GM23338 (cell line): Measurements from ENCODE around the gene RPLP2. TPM values are rescaled to one million over a fixed set of nuclear protein-coding genes. Genes with fewer than 3 reads are reported as not detected.

ENCODE experiments used
- ATAC-seq: fragments of 200-7000 bp; cut with Tn5 transposase; 3 replicates; pipeline ENCODE4 v1.9.1; 2020
- DNase-seq: peaks from one replicate; pipeline ENCODE4 v3.0.0-alpha.2; 2015; ENCODE audit warnings: low spot score
- H2AFZ ChIP-seq: fragments of 200-600 bp; sonication (generic); 2 replicates; pipeline ENCODE4 v1.8.0; 2016; ENCODE audit warnings: antibody characterized with exemption, mild to moderate bottlenecking, moderate library complexity
- H3F3A ChIP-seq: fragments of 200-600 bp; sonication (generic); replicated peaks from 2 replicates; pipeline ENCODE4 v1.8.0; 2017; ENCODE audit warnings: antibody characterized with exemption, mixed run types, low read depth
- H3K27ac ChIP-seq: fragments of 200-600 bp; sonication (generic); 2 replicates; pipeline ENCODE4 v1.6.1; 2016; ENCODE audit warnings: low read depth
- H3K27me3 ChIP-seq: fragments of 200-600 bp; sonication (generic); 2 replicates; pipeline ENCODE4 v1.8.0; 2016; ENCODE audit warnings: mild to moderate bottlenecking, mixed run types, moderate library complexity; ENCODE audit not compliant: insufficient read depth
- H3K36me3 ChIP-seq: fragments of 200-600 bp; sonication (generic); 2 replicates; pipeline ENCODE4 v1.8.0; 2016; ENCODE audit warnings: mild to moderate bottlenecking; ENCODE audit not compliant: insufficient read depth
- H3K4me1 ChIP-seq: fragments of 200-600 bp; sonication (generic); 2 replicates; pipeline ENCODE4 v1.8.0; 2016; ENCODE audit warnings: mild to moderate bottlenecking, moderate library complexity; ENCODE audit not compliant: insufficient read depth
- H3K4me2 ChIP-seq: fragments of 200-600 bp; sonication (generic); 2 replicates; pipeline ENCODE4 v1.7.1; 2017; ENCODE audit warnings: mixed run types
- H3K4me3 ChIP-seq: fragments of 200-600 bp; sonication (generic); 2 replicates; pipeline ENCODE4 v1.6.1; 2016; ENCODE audit warnings: mixed run types
- H3K79me2 ChIP-seq: fragments of 200-600 bp; sonication (generic); replicated peaks from 2 replicates; pipeline ENCODE4 v1.8.0; 2017; ENCODE audit warnings: mild to moderate bottlenecking; ENCODE audit not compliant: insufficient read depth
- H3K9me2 ChIP-seq: fragments of 200-600 bp; sonication (generic); 2 replicates; pipeline ENCODE4 v1.8.0; 2017; ENCODE audit not compliant: insufficient read depth
- H4K20me1 ChIP-seq: fragments of 200-600 bp; sonication (generic); replicated peaks from 2 replicates; pipeline ENCODE4 v1.8.0; 2017; ENCODE audit warnings: mild to moderate bottlenecking; ENCODE audit not compliant: insufficient read depth
- H3K27ac Mint-ChIP-seq: 2 replicates; pipeline ENCODE4 v1.8.0; 2020; ENCODE audit warnings: inconsistent platforms, mild to moderate bottlenecking, moderate library complexity, mixed read lengths
- H3K27me3 Mint-ChIP-seq: 3 replicates; pipeline ENCODE4 v1.8.0; 2022; ENCODE audit warnings: low read depth, mild to moderate bottlenecking, moderate library complexity, mixed read lengths, inconsistent platforms; ENCODE audit not compliant: insufficient read depth, poor library complexity
- H3K36me3 Mint-ChIP-seq: 3 replicates; pipeline ENCODE4 v1.8.0; 2021; ENCODE audit warnings: low read depth, mild to moderate bottlenecking, inconsistent platforms, moderate library complexity, mixed read lengths
- H3K4me1 Mint-ChIP-seq: 3 replicates; pipeline ENCODE4 v1.8.0; 2020; ENCODE audit warnings: mild to moderate bottlenecking, inconsistent platforms, mixed read lengths
- H3K4me3 Mint-ChIP-seq: 3 replicates; pipeline ENCODE4 v1.8.0; 2021; ENCODE audit warnings: moderate library complexity, mild to moderate bottlenecking, inconsistent platforms, mixed read lengths
- H3K9me3 Mint-ChIP-seq: 3 replicates; pipeline ENCODE4 v1.8.0; 2020; ENCODE audit warnings: moderate library complexity, mild to moderate bottlenecking, inconsistent platforms, mixed read lengths
- CREB1 ChIP-seq: fragments of 250-450 bp; sonication (Bioruptor Pico); IDR thresholded peaks from 2 replicates; pipeline ENCODE4 v1.5.0; 2020; ENCODE audit warnings: low read depth, mild to moderate bottlenecking, moderate library complexity
- EZH2 ChIP-seq: fragments of 200-600 bp; sonication (generic); IDR thresholded peaks from one replicate; pipeline ENCODE4 v1.8.0; 2017; ENCODE audit warnings: antibody characterized with exemption, mild to moderate bottlenecking, low read depth; ENCODE audit not compliant: unreplicated experiment
- EZH2phosphoT487 ChIP-seq: fragments of 200-600 bp; sonication (generic); IDR thresholded peaks from one replicate; pipeline ENCODE4 v1.8.1; 2018; ENCODE audit warnings: antibody characterized with exemption; ENCODE audit not compliant: unreplicated experiment
- JUNB ChIP-seq: IDR thresholded peaks from one replicate; pipeline ENCODE4 v1.6.1; 2016; ENCODE audit warnings: antibody characterized with exemption; ENCODE audit not compliant: unreplicated experiment
- NANOG ChIP-seq: IDR thresholded peaks from 2 replicates; pipeline ENCODE4 v1.6.1; 2016; ENCODE audit warnings: antibody characterized with exemption, borderline replicate concordance
- STAT1 ChIP-seq: IDR thresholded peaks from one replicate; pipeline ENCODE4 v1.6.1; 2016; ENCODE audit warnings: antibody characterized with exemption; ENCODE audit not compliant: unreplicated experiment
- ZNF114 ChIP-seq: fragments of 250-450 bp; sonication (Bioruptor Pico); IDR thresholded peaks from 2 replicates; pipeline ENCODE4 v1.5.0; 2020; ENCODE audit warnings: mild to moderate bottlenecking, moderate library complexity
- polyA plus RNA-seq: library from polyadenylated mRNA; unstranded; fragments of >200 nt; fragmentation: Nextera tagmentation; extraction: Ambion mirVana; gene quantifications from 2 replicates; pipeline ENCODE4 v1.2.1, GENCODE V29; 2016
- total RNA-seq: library from RNA; depleted of rRNA; stranded (reverse); fragments of >200 nt; shearing (Covaris generic); gene quantifications from 2 replicates; pipeline ENCODE4 v1.2.3, GENCODE V29; 2014
- TF ChIP-seq, protein P1 (sequence below): IDR thresholded peaks from one replicate; pipeline ENCODE4 v1.6.1; 2018; ENCODE audit warnings: antibody characterized with exemption; ENCODE audit not compliant: unreplicated experiment
- TF ChIP-seq, protein P2 (sequence below), 2 experiments: fragments of 200-600 bp in 1 of 2; sonication (generic) in 1 of 2; conservative IDR thresholded peaks; 2 replicates each; pipeline versions ENCODE4 v1.5.1 to v1.6.1; 2016 to 2017; ENCODE audit warnings: antibody characterized with exemption in 2 of 2, low read depth in 2 of 2, mild to moderate bottlenecking in 2 of 2, moderate library complexity in 1 of 2
- TF ChIP-seq, protein P3 (sequence below): IDR thresholded peaks from 2 replicates; pipeline ENCODE4 v1.6.1; 2016; ENCODE audit warnings: antibody characterized with exemption

RPLP2 gene
- total and polyA plus RNA-seq, 2 experiments from 2014 or later, result 518 to 1,782 TPM

DNA sequence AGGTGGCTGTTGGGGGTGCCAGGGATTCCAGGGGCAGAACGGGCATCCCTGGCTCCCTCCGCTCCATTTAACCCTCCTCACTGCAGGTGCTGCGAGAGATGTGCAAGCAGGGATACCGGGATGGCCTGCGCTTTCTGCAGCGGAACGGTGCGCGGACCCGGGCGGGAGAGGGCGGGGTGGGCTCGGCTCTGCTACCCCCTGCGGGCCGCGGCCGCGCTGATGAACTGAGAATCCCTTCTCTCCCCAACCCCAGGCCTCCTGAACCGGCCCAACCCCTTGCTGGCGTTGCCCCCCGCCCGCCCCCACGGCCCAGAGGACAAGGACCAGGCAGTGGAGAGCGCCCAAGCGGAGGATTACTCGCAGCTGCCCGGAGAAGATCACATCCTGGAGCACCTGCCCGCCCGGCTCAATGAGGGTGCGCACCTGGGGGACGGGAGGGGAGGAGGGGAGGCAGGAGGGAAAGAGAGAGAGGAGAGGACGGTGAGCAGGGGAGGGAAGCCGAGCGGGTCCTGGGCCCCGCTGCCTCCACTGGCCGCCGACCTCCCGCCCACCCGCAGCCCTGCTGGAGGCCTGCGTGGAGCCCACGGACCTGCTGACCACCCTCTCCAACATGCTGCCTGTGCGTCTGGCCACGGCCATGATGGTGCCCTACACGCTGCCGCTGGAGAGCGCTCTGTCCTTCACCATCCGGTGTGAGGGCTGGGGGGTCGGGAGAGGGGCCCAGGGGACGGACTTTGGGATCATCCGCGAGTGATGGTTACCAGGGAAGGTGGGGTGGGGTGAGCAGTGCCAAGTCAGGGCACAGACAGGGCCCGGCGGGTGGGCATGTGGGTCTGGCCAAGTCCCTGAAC is 13.9 kb downstream of the RPLP2 start:
- Mint-ChIP-seq H3K4me3 (peak overlapping the region; percentile 65; the same call in 2 of the 3 replicates), H3K36me3 (peaks cover 7% of the 10 kb centered on the region; the same call in 1 of the 3 replicates), H3K27me3 (peaks cover 34% of the 10 kb centered on the region), H3K9me3 (no peaks in the 10 kb centered on the region; the same call in 2 of the 3 replicates), H3K4me1 (peaks cover 20% of the 10 kb centered on the region), H3K27ac (no peak overlapping the region)
- H4K20me1 ChIP-seq, result peaks cover 17% of the 10 kb centered on the region
- no peak overlapping the region for H3K27ac ChIP-seq
- no peaks in the 10 kb centered on the region for H3K9me2 ChIP-seq
- H3K4me3 ChIP-seq, result no peak overlapping the region
- ATAC-seq, result no peak
- no peak for DNase-seq
- H3K27me3 ChIP-seq, result no peaks in the 10 kb centered on the region
- no peak overlapping the region for H3K4me2 ChIP-seq
- H3K4me1 ChIP-seq, result peaks cover 12% of the 10 kb centered on the region
- 0 out of 2 replicates have a peak, but pooled peaks cover 5% of the 10 kb centered on the region for H3K79me2 ChIP-seq
- peaks cover 9% of the 10 kb centered on the region for H3F3A ChIP-seq
- no peak overlapping the region for H2AFZ ChIP-seq
- H3K36me3 ChIP-seq, result no peaks in the 10 kb centered on the region
- TF ChIP-seq, protein P1, sequence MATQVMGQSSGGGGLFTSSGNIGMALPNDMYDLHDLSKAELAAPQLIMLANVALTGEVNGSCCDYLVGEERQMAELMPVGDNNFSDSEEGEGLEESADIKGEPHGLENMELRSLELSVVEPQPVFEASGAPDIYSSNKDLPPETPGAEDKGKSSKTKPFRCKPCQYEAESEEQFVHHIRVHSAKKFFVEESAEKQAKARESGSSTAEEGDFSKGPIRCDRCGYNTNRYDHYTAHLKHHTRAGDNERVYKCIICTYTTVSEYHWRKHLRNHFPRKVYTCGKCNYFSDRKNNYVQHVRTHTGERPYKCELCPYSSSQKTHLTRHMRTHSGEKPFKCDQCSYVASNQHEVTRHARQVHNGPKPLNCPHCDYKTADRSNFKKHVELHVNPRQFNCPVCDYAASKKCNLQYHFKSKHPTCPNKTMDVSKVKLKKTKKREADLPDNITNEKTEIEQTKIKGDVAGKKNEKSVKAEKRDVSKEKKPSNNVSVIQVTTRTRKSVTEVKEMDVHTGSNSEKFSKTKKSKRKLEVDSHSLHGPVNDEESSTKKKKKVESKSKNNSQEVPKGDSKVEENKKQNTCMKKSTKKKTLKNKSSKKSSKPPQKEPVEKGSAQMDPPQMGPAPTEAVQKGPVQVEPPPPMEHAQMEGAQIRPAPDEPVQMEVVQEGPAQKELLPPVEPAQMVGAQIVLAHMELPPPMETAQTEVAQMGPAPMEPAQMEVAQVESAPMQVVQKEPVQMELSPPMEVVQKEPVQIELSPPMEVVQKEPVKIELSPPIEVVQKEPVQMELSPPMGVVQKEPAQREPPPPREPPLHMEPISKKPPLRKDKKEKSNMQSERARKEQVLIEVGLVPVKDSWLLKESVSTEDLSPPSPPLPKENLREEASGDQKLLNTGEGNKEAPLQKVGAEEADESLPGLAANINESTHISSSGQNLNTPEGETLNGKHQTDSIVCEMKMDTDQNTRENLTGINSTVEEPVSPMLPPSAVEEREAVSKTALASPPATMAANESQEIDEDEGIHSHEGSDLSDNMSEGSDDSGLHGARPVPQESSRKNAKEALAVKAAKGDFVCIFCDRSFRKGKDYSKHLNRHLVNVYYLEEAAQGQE, result no peak
- TF ChIP-seq, protein P2, sequence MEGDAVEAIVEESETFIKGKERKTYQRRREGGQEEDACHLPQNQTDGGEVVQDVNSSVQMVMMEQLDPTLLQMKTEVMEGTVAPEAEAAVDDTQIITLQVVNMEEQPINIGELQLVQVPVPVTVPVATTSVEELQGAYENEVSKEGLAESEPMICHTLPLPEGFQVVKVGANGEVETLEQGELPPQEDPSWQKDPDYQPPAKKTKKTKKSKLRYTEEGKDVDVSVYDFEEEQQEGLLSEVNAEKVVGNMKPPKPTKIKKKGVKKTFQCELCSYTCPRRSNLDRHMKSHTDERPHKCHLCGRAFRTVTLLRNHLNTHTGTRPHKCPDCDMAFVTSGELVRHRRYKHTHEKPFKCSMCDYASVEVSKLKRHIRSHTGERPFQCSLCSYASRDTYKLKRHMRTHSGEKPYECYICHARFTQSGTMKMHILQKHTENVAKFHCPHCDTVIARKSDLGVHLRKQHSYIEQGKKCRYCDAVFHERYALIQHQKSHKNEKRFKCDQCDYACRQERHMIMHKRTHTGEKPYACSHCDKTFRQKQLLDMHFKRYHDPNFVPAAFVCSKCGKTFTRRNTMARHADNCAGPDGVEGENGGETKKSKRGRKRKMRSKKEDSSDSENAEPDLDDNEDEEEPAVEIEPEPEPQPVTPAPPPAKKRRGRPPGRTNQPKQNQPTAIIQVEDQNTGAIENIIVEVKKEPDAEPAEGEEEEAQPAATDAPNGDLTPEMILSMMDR (conservative IDR thresholded peaks at IDR 0.05; ENCODE audit: low read depth in 2 of 2), result 0 out of 4 replicates have a peak, but pooled peaks of 1 of the 2 experiments have one; percentile 9
- no peak for TF ChIP-seq EZH2phosphoT487

DNA sequence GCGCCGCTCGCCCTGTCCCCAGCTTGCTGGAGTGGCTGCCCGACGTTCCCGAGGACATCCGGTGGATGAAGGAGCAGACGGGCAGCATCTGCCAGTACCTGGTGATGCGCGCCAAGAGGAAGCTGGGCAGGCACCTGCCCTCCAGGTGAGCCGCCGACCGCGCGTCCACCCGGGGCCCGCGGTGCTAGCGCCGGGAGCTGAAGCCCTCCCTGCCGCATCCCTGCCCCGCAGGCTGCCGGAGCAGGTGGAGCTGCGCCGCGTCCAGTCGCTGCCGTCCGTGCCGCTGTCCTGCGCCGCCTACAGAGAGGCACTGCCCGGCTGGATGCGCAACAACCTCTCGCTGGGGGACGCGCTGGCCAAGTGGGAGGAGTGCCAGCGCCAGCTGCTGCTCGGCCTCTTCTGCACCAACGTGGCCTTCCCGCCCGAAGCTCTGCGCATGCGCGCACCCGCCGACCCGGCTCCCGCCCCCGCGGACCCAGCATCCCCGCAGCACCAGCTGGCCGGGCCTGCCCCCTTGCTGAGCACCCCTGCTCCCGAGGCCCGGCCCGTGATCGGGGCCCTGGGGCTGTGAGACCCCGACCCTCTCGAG is 14.6 kb downstream of the RPLP2 start:
- DNase-seq, result no peak
- Mint-ChIP-seq H3K27me3 (peaks cover 41% of the 10 kb centered on the region), H3K4me1 (peaks cover 26% of the 10 kb centered on the region), H3K36me3 (peaks cover 7% of the 10 kb centered on the region; the same call in 1 of the 3 replicates), H3K27ac (no peak overlapping the region), H3K9me3 (no peaks in the 10 kb centered on the region; the same call in 2 of the 3 replicates), H3K4me3 (peak overlapping the region; percentile 65; the same call in 2 of the 3 replicates)
- Histone ChIP-seq H3K27ac (no peak overlapping the region), H3K4me3 (no peak overlapping the region), H3F3A (peaks cover 15% of the 10 kb centered on the region), H3K4me2 (no peak overlapping the region), H3K79me2 (0 out of 2 replicates have a peak, but pooled peaks cover 5% of the 10 kb centered on the region), H3K27me3 (peaks cover 6% of the 10 kb centered on the region; the same call in 1 of the 2 replicates), H4K20me1 (peaks cover 17% of the 10 kb centered on the region), H2AFZ (no peak overlapping the region), H3K4me1 (peaks cover 17% of the 10 kb centered on the region), H3K36me3 (no peaks in the 10 kb centered on the region), H3K9me2 (no peaks in the 10 kb centered on the region)
- peak; percentile 1; the same call in 2 of the 3 replicates for ATAC-seq
- TF ChIP-seq, protein P2 (conservative IDR thresholded peaks at IDR 0.05; ENCODE audit: low read depth in 2 of 2), result no peak
- no peak for TF ChIP-seq EZH2
- no peak for TF ChIP-seq STAT1
- TF ChIP-seq EZH2phosphoT487, result no peak
- no peak for TF ChIP-seq NANOG
- TF ChIP-seq, protein P3, sequence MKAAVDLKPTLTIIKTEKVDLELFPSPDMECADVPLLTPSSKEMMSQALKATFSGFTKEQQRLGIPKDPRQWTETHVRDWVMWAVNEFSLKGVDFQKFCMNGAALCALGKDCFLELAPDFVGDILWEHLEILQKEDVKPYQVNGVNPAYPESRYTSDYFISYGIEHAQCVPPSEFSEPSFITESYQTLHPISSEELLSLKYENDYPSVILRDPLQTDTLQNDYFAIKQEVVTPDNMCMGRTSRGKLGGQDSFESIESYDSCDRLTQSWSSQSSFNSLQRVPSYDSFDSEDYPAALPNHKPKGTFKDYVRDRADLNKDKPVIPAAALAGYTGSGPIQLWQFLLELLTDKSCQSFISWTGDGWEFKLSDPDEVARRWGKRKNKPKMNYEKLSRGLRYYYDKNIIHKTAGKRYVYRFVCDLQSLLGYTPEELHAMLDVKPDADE, result no peak
- no peak for TF ChIP-seq CREB1 (CRISPR knock-in tag)
- TF ChIP-seq ZNF114 (CRISPR knock-in tag), result no peak
- no peak for TF ChIP-seq JUNB
